EH (cell line): ENCODE measurements around the gene RPS19.

ENCODE experiments used
- DNase-seq: peaks from one replicate; pipeline ENCODE4 v3.0.0-alpha.2; 2015; ENCODE audit warnings: low read depth

RPS19 gene

GRCh38 chr19:41859618-41860418, at the start of gene RPS19:
TSS of gene RPS19 (plus strand) at chr19:41860255. CDS start at chr19:41860775, 520 bp downstream.
- peak; percentile 99 for DNase-seq

GRCh38 chr19:41810301-41810700, 49.8 kb upstream of the RPS19 start:
- no peak for DNase-seq

DNA sequence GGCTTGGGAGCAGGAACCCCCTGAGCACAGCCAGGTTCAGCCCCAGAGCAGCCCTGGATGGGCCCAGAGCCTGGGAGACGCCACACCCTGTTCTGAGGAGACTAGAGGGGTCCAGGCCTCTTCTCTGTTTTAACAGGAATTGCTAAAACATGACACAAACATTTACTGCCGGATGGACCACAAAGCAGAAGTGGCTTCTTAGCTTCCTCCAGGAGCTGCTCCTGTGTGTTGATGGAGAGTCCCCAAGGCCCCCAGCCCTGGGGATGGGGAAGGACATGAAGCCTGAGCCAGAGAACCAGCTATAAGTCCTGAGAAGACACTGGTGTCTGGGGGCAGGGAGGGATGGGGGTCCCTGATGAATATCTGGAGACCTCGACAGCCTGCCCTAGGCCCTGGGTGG, 49.0 kb upstream of the RPS19 start:
- DNase-seq: no peak

DNA sequence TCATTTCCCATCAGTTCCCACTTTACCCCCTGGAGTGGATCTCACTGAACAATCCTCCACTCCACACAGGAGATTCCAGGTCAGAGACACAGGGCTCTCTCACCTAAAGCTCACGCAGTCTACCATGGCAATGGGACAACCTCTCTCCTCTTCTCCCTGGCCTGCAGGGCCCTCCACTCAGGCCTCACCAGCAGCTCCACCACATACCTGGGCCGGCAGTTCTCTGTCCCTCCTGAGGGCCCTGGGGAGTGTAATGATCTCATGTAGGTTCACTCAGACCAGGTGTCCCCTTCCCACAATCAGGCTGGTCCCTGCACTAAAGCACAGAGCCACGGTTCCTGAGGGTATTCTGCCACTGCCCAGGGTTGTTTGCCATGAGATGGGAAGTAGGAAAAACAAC, 48.1 kb upstream of the RPS19 start:
- DNase-seq: no peak

- DNase-seq: no peak
Measured at GRCh38 chr19:41813911-41814310, 46.1 kb upstream of the RPS19 start.

GRCh38 chr19:41815301-41815700, 44.8 kb upstream of the RPS19 start:
- DNase-seq: no peak

DNA sequence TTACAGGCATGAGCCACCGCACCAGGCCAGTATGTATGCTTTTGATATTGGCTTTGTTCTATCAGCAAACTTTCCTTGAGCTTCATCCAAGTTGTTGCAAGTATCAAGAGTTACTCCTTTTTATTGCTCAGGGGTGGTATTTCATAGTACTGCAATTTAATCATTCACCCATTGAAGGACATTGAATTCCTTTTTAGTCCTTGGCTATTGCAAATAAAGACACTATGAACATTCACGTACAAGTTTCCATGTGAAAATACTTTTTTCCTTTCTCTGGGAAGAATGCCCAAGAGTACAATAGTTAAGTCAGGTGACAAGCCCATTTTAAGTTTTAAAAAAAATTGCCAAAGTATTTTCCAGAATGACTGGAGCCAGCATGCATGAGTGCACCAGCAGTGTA, 43.3 kb upstream of the RPS19 start:
- DNase-seq: no peak

- DNase-seq: peak; percentile 23
Measured at GRCh38 chr19:41821003-41821735, 38.9 kb upstream of the RPS19 start.

DNA sequence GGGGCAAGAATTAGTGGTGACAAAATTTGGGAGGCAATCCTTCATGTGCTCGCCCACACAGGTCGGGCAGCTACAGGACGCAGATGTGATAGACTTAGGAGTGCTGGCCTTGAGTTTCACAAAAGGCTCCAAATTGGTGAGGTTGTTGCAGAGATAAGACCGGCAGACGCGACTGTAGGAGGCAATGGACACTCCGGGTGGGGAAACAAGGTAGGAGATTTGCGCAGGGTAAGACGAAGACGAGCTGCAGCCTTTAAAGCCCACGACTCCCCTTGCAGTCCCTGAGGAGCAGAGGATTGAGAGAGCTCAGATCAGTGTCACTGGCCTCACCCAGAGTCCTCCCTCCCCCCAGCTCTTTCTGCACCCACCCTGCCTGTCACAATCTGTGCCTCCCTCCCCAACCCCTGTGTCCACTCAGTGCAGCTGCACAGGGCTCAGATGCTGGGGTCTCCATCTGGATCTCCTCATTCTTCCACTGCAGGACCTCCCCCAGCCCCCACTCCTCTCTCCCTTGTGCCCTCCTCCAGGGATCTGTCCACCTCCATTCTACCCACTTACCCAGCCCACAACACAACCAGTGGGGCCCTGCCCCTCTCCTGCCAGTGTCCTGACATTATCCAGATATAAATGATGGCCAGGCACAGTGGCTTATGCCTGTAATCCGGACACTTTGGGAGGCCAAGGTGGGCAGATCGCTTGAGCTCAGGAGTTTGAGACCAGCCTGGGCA, 21.9 kb upstream of the RPS19 start:
- no peak for DNase-seq

DNA sequence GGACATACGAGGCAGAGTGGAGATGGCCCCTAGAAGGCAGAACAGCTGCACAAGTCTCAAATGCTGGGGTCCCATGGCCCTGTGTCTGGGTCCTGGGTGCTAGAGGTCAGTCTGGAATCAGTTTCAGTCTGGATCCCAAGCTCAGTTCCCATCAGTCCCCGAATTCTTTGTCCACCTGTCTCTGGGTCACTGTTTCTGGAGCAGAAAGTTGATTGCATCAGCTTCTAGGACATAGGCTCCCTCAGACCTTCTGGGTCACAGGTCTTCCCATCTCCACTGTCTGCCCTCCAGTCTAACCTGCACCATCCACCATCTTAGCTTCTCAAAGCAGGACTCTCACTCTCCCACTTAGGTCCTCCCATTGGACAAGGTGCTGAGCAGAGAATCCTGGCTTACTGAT, 20.8 kb upstream of the RPS19 start:
- no peak for DNase-seq

GRCh38 chr19:41843371-41843770, 16.7 kb upstream of the RPS19 start:
- no peak for DNase-seq

- DNase-seq: no peak
Measured at GRCh38 chr19:41844601-41845000, 15.5 kb upstream of the RPS19 start, which contains the start of gene LYPD4. TSS of gene LYPD4 (minus strand) at chr19:41844683. CDS start at chr19:41839285, 5,398 bp downstream.

GRCh38 chr19:41845001-41845050, 15.2 kb upstream of the RPS19 start, which contains the start of gene DMRTC2:
TSS of gene DMRTC2 (plus strand) at chr19:41845042. CDS start at chr19:41847429, 2,387 bp downstream.
- DNase-seq: no peak

- DNase-seq: no peak
Measured at GRCh38 chr19:41845051-41845590, 14.9 kb upstream of the RPS19 start.

GRCh38 chr19:41847351-41848105, 12.5 kb upstream of the RPS19 start:
- DNase-seq: no peak

GRCh38 chr19:41848666-41849065, 11.4 kb upstream of the RPS19 start:
- no peak for DNase-seq

GRCh38 chr19:41849067-41849466, 11.0 kb upstream of the RPS19 start:
- DNase-seq: no peak

DNA sequence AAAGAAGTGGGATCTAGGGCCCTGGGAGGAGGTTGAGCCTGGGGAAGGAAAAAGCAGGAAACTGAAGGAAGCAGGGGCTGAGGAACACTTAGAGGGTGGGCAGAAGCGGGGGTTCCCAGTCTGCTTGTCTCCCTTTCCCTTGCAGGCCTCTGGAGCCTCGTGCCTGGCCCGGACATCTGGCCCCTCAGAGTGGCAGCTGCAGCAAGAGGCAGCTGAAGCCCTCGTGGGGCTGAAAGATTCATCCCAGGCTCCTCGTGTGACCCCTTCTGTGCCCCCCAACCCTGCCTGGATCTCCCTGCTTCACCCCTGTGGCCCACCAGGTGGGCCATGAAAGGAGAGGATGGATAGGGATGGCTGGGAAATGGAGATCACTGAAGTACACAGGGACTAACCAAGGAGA, 9.7 kb upstream of the RPS19 start:
- no peak for DNase-seq

DNA sequence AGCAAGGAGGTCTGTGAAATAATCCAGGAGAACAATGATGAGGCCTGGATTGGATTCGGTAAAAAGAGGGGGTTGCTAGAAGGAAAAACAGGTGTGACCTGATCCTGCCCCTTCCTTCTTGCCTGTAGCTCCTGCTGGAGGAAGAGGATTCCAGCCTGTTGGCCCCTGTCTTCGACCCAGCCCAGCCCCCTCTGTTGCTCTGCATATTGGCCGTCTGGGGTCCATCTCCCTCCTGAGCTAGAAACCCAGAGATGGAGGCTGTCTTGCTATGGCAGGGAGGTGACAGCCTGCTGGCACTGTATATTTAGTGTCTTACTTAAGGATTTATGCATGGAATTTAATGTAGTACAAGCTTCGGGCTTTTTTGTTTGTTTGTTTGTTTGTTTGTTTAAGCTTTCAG, 8.6 kb upstream of the RPS19 start:
- DNase-seq: no peak

DNA sequence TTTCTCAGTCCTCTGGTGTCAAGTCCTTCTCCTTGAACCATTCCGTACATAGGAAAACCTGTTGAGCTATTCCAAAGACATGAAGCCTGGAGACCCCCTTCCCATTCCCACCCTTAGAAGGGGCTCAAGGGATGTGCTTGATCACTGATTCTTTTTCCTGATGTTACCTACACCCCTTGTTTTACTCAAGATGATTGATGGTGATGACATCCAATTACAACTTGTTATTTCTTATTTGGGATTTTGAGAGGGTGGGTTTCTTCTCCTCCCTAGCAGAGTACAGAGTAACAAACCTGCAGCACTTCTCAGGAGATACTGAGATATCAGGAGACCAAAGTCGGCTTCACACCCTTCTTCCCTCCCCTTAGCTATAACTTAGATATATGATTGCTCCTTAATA, 6.7 kb upstream of the RPS19 start:
- DNase-seq: no peak

GRCh38 chr19:41853768-41854167, 6.3 kb upstream of the RPS19 start:
- no peak for DNase-seq

- DNase-seq: no peak
Measured at GRCh38 chr19:41859213-41859617, 840 bp upstream of the RPS19 start.
